8988T (cell line): ENCODE results near the gene P2RY14.
A peak's percentile ranks its signal among the peaks of the same experiment; 100 is the strongest.
"Not testable (repeated sequence)": the region's sequence is repeated elsewhere in the genome, so short reads cannot be mapped to it uniquely, and the experiment has no call there.

Source experiments
- DNase-seq: peaks from one replicate; pipeline ENCODE4 v3.0.0; 2011

The P2RY14 gene

GRCh38 chr3:151174351-151174750 is 104.0 kb downstream of the P2RY14 start:
- DNase-seq, result no peak

DNA sequence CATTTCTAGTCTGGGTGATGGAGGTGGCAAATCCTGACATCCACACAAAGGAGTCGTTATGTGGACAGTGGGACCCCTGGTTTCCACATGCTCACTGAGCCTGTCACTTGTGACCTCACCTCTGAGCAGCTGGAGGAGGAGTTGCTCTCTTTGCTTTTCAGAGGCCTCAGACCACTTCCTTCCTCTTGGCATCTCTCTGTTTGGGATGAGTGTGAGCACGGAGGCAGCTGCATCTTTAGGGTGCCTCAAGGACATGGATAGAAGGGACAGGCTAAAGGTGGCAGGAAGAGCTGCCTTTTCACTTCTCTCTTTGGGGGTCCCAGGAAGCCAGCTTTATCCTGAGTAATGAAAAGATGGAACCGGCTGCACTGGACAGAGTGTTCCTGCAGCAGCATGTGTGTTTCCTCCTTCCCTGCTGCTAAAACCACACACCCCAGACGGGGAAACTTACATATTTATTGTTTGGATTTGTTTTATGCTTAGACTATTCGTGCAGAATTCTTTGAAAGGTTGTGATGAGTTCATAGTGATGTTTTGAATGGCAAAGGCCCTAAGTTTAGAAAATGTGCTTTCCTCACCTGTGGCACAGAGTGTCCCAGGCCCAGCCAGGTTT is 107.1 kb downstream of the P2RY14 start:
- DNase-seq, result no peak

DNA sequence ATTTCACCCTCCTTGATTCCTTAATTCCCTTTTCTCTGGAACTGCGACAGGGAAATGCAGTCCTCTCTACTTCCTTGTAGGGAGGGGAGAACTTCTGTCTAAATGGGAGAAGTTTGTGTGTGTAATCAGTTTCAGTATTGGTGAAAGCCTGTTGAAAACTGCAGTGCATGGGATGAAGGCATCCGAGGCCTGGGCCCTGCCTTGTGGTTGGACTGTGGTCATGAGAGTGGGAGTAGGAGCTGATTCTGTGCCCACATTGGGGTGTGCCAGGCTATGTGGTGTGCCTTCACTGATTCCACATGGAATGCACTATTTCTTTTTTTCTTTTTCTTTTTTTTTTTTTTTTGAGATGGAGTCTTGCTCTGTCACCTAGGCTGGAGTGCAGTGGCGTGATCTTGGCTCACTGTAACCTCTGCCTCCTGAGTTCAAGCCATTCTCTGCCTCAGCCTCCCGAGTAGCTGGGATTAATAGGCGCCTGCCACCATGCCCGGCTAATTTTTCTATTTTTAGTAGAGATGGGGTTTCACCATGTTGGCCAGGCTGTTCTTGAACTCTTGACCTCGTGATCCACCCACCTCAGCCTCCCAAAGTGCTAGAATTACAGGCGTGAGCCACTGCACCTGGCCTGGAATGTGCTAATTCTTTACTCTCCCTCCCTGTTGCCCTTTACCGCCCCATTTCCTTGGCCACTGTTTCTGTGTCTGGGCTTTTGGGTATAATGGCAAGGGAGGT is 108.2 kb downstream of the P2RY14 start:
- not testable (repeated sequence) for DNase-seq

DNA sequence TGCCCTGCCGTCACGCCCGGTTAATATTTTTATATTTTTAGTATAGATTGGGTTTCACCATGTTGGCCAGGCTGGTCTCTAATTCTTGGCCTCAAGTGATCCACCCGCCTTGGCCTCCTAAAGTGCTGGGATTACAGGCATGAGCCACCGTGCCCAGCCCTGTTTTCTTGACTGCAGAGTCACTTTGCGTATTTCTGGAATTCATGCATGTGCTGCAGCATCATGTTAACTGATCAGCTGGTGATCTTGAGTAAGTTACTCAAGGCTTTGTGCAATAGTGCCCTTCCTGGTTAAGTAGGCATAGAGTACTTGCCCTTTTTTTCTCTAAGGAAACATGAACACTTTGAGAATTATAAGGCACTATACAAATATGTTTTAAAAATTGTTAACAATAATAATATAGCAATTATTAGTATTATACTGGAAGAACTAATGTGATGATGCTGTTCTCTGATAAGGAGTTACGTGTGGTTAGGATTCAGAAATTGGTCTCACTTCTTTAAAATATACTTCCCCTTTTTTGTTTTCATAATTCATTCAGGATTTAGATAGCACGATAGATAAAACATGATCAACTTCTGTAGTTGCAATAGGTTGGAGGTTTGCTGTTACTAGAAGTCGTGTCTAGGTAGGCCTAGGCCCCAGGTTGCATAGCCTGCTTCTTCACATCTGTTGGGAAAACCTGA is 108.9 kb downstream of the P2RY14 start:
- no peak for DNase-seq

DNA sequence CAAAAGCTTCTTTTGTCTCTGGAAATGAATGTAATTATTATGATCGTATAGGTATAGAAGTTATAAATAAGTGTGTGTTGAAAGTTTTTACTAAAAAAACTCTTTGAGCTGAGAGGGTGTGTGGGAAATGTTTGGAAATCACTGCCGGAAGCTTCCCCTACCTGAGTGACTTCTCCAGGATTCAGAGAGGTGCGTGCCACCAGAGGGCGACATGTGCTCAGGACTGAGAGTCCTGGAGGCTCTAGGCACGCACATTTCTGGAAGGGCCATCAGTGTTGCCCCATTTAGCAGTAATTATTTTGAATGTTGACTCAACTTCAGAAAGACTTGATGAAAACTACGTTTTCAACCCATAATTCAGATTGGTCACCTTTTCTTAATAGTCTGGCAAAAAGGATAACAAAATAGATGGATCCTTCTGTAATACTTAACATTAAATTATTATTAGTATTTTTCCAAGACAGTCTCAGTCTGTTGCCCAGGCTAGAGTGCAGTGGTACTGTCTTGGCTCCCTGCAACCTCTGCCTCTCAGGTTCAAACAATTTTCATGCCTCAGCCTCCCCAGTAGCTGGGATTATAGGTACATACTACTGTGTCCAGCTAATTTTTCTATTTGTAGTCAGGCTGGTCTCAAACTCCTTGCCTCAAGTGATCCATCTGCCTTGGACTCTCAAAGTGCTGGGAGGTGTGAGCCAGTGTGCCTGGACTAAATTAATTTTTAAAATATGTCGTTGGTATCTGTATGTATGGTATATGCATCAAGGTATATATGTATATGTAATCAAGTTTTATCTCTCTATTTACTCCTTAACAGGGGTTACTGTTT is 109.9 kb downstream of the P2RY14 start:
- peak; percentile 17 for DNase-seq

DNA sequence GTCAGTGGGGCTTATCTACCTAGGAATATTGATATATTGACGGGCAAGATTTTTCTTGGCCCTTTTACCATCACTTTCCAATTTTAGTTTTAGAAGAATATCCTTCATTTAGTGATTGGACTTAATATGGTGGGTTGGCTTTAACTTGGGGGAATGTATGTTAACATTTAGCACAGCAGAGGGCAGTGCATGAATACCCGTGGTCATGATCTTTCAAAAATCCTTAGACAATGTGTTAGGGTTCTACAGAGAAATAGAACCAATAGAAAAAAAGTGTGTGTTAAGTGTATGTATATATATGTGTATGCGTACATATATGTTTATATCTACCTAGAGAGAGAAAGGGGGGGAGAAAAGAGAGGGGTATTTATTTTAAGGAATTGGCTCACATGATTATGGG is 112.2 kb downstream of the P2RY14 start:
- no peak for DNase-seq

DNA sequence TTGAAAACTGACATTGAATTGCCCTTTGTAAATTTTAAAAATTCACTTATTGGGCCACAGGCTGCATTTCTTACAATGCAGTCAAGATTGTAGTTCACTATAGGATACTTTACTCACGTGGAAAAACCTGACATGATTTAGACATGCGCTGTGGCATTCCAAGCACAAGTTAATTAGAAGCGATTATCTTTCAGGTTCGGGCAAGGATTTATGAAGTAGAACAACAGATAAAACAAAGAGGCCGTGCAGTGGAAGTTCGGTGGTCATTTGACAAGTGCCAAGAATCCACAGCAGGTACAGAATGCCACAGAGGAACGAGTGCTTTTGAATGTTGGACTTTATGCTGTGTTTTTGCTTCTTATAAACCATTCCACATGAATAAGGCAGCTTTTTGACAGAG is 113.1 kb downstream of the P2RY14 start:
- no peak for DNase-seq
